Measurements from ENCODE around the gene C6orf163. TPM values are rescaled to one million over a fixed set of nuclear protein-coding genes. Genes with fewer than 3 reads are reported as not detected.

The C6orf163 gene
- total RNA-seq, 1 experiment from 2014 or later: 1.2 TPM

- H3K23me2 ChIP-seq (ENCODE audit: insufficient read length, low read depth, low read length, poor library complexity, severe bottlenecking): no peaks in the 10 kb centered on the region
- H4K5ac ChIP-seq (ENCODE audit: insufficient read length, low read depth, low read length): no peak overlapping the region
- no peak overlapping the region for H4K8ac ChIP-seq (replicated peaks; ENCODE audit: insufficient read length, low read depth, low read length)
- no peak for DNase-seq
- H2AFZ ChIP-seq (ENCODE audit: low read length): no peak overlapping the region
- H3K56ac ChIP-seq (ENCODE audit: insufficient read length, low read depth, low read length): no peak overlapping the region
- Mint-ChIP-seq H3K27ac (no peak overlapping the region), H3K4me1 (no peaks in the 10 kb centered on the region), H3K9me3 (no peaks in the 10 kb centered on the region), H3K36me3 (ENCODE audit: insufficient read depth in 1 of 3, low read depth in 3 of 3) (no peaks in the 10 kb centered on the region), H3K4me3 (no peak overlapping the region), H3K27me3 (ENCODE audit: low read depth) (no peaks in the 10 kb centered on the region)
- H3K27ac ChIP-seq (ENCODE audit: insufficient read length, low read depth, low read length): no peak overlapping the region
- no peak overlapping the region for H2BK15ac ChIP-seq (ENCODE audit: low read depth, low read length)
- H3K9ac ChIP-seq (ENCODE audit: extremely low read depth, insufficient read length, low read length): no peak overlapping the region
- H3K27me3 ChIP-seq (ENCODE audit: insufficient read depth, low read length): no peaks in the 10 kb centered on the region; the same call in 1 of the 2 replicates
- H4K20me1 ChIP-seq (ENCODE audit: control insufficient read depth, insufficient read depth, insufficient read length): no peaks in the 10 kb centered on the region
- H2BK20ac ChIP-seq (ENCODE audit: low read depth, low read length, poor library complexity, severe bottlenecking): no peak overlapping the region
- no peak overlapping the region for H2BK120ac ChIP-seq (ENCODE audit: low read depth, low read length, poor library complexity, severe bottlenecking)
- no peak overlapping the region for H3T11ph ChIP-seq (ENCODE audit: low read length)
- no peak overlapping the region for H4K91ac ChIP-seq (ENCODE audit: insufficient read length, low read depth, low read length)
- no peak overlapping the region for H3K14ac ChIP-seq (ENCODE audit: insufficient read depth, low read length)
- no peak overlapping the region for H3K4ac ChIP-seq (ENCODE audit: low read depth, low read length)
- TF ChIP-seq CTCF (conservative IDR thresholded peaks at IDR 0.05): no peak
- no peaks in the 10 kb centered on the region for H3K4me1 ChIP-seq (ENCODE audit: insufficient read depth, low read length)
- no peak overlapping the region for H2BK5ac ChIP-seq (ENCODE audit: insufficient read length, low read length)
- H3K79me1 ChIP-seq (ENCODE audit: insufficient read depth, low read depth, low read length, poor library complexity, severe bottlenecking): no peaks in the 10 kb centered on the region
- WGBS (ENCODE audit: extremely low coverage, insufficient read length, low lambda C conversion rate): no CpG with 5 or more reads among the region's 2 CpGs
- H3K79me2 ChIP-seq (ENCODE audit: insufficient read depth, low read length): no peaks in the 10 kb centered on the region
- H3K23ac ChIP-seq (ENCODE audit: insufficient read length, low read depth, low read length): no peak overlapping the region
- no peak overlapping the region for H2AK5ac ChIP-seq (ENCODE audit: insufficient read length, low read length)
- no peak overlapping the region for H3K4me2 ChIP-seq (ENCODE audit: insufficient read depth, insufficient read length, low read length)
- no peaks in the 10 kb centered on the region for H3K9me3 ChIP-seq (ENCODE audit: control insufficient read depth, low read depth, low read length)
- H2BK12ac ChIP-seq (ENCODE audit: insufficient read length, low read depth, low read length): no peak overlapping the region
- no peak overlapping the region for H3K18ac ChIP-seq (ENCODE audit: insufficient read length, low read depth, low read length)
Observed at GRCh38 chr6:87349896-87350295, 5.3 kb downstream of the C6orf163 start.

Measured in H9 (cell line).